Urinary bladder (tissue), 4 donors: ENCODE data around the gene CPHXL2. TPM values are rescaled to one million over a fixed set of nuclear protein-coding genes. Genes with fewer than 3 reads are reported as not detected.

Experiments
- DNase-seq: peaks from one replicate; pipeline ENCODE4 v3.0.0-alpha.2; 2015; ENCODE audit errors: extremely low spot score
- H3K27ac ChIP-seq: one replicate; pipeline ENCODE4 v1.5.1; 2013; ENCODE audit warnings: low read depth, mild to moderate bottlenecking, moderate library complexity
- H3K36me3 ChIP-seq: one replicate; pipeline ENCODE4 v1.6.1; 2013; ENCODE audit warnings: mild to moderate bottlenecking, moderate library complexity; ENCODE audit not compliant: insufficient read depth
- H3K4me1 ChIP-seq: one replicate; pipeline ENCODE4 v1.6.1; 2013; ENCODE audit warnings: mild to moderate bottlenecking, moderate library complexity; ENCODE audit not compliant: insufficient read depth
- H3K4me3 ChIP-seq: one replicate; pipeline ENCODE4 v1.5.1; 2013; ENCODE audit warnings: low read depth, low read length
- WGBS: extraction: QIAGEN DNeasy Blood & Tissue Kit; methylation state at CpG from one replicate; pipeline ENCODE4 v1.1.7; 2013; 5-methylcytosine and 5-hydroxymethylcytosine counted together
- polyA plus RNA-seq: library from polyadenylated mRNA; stranded (reverse); fragments of 200-250 nt; gene quantifications from one replicate; pipeline ENCODE4 v1.2.3, GENCODE V29; 2013
- total RNA-seq: library from RNA; depleted of rRNA; stranded (reverse); fragments of >200 nt; gene quantifications from one replicate; pipeline ENCODE4 v1.2.3, GENCODE V29; 2014
- donor health status: healthy with polysubstance abuse.
- donor health status: healthy.

CPHXL2 gene
- total and polyA plus RNA-seq, 2 donors = not detected

GRCh38 chr16:75660321-75660720 lies 16.5 kb downstream of the CPHXL2 start:
- peaks cover 3% of the 10 kb centered on the region for H3K36me3 ChIP-seq
- no peak for DNase-seq
- H3K4me3 ChIP-seq = no peak overlapping the region
- H3K27ac ChIP-seq = no peak overlapping the region
- WGBS = 89% methylated on average over 6 of the region's 6 CpGs
- H3K4me1 ChIP-seq = no peaks in the 10 kb centered on the region

GRCh38 chr16:75658175-75658574 lies 18.6 kb downstream of the CPHXL2 start:
- 91% methylated on average over 2 of the region's 2 CpGs for WGBS
- H3K36me3 ChIP-seq = peaks cover 3% of the 10 kb centered on the region

GRCh38 chr16:75653922-75654321 lies 22.9 kb downstream of the CPHXL2 start:
- no peaks in the 10 kb centered on the region for H3K4me1 ChIP-seq
- WGBS = 32% methylated on average over 1 of the region's 1 CpG
- H3K27ac ChIP-seq = no peak overlapping the region
- H3K36me3 ChIP-seq = peaks cover 3% of the 10 kb centered on the region
- DNase-seq = no peak
- H3K4me3 ChIP-seq = no peak overlapping the region

More at GRCh38 chr16:75658175-75658574, 18.6 kb downstream of the CPHXL2 start:
- H3K4me1 ChIP-seq = no peaks in the 10 kb centered on the region
- no peak overlapping the region for H3K4me3 ChIP-seq
- DNase-seq = no peak
- no peak overlapping the region for H3K27ac ChIP-seq

- WGBS = under 1% methylated on average over 62 of the region's 62 CpGs
- peaks cover 2% of the 10 kb centered on the region for H3K4me1 ChIP-seq
Measured at GRCh38 chr16:75648265-75649076, 28.3 kb downstream of the CPHXL2 start.

GRCh38 chr16:75647492-75648264 lies 29.1 kb downstream of the CPHXL2 start, which contains the start of the genes KARS1 and TERF2IP:
Gene KARS1, minus strand, starts transcription at chr16:75647665. Its CDS starts 26 bp downstream, at chr16:75647639.
Gene TERF2IP, plus strand, starts transcription at chr16:75647773. Its CDS starts 110 bp downstream, at chr16:75647883.
- peak within 1 kb of the TSS; percentile 100 for H3K27ac ChIP-seq
- under 1% methylated on average over 76 of the region's 76 CpGs for WGBS
- H3K4me3 ChIP-seq = peak within 1 kb of the TSS; percentile 84
- peaks cover 2% of the 10 kb centered on the region for H3K4me1 ChIP-seq
- no peaks in the 10 kb centered on the region for H3K36me3 ChIP-seq
- DNase-seq = peak; percentile 84

More at GRCh38 chr16:75648265-75649076, 28.3 kb downstream of the CPHXL2 start:
- peak; percentile 70 for DNase-seq
- peak overlapping the region; percentile 100 for H3K27ac ChIP-seq
- no peaks in the 10 kb centered on the region for H3K36me3 ChIP-seq
- peak overlapping the region; percentile 84 for H3K4me3 ChIP-seq

GRCh38 chr16:75647112-75647491 lies 29.7 kb downstream of the CPHXL2 start:
- DNase-seq = no peak
- peak overlapping the region; percentile 84 for H3K4me3 ChIP-seq
- WGBS = under 1% methylated on average over 18 of the region's 18 CpGs
- H3K27ac ChIP-seq = peak overlapping the region; percentile 86
- peaks cover 2% of the 10 kb centered on the region for H3K4me1 ChIP-seq
- H3K36me3 ChIP-seq = no peaks in the 10 kb centered on the region

- peaks cover 2% of the 10 kb centered on the region for H3K4me1 ChIP-seq
- WGBS = 91% methylated on average over 7 of the region's 7 CpGs
- no peak for DNase-seq
- H3K4me3 ChIP-seq = no peak overlapping the region
- no peak overlapping the region for H3K27ac ChIP-seq
- H3K36me3 ChIP-seq = peaks cover 6% of the 10 kb centered on the region
Measured at GRCh38 chr16:75644240-75645012, 32.4 kb downstream of the CPHXL2 start.

GRCh38 chr16:75640598-75640997 lies 36.2 kb downstream of the CPHXL2 start:
- Histone ChIP-seq H3K4me3 (no peak overlapping the region), H3K27ac (no peak overlapping the region), H3K4me1 (no peaks in the 10 kb centered on the region), H3K36me3 (peaks cover 8% of the 10 kb centered on the region)
- 72% methylated on average over 6 of the region's 6 CpGs for WGBS
- no peak for DNase-seq

- WGBS = 91% methylated on average over 3 of the region's 3 CpGs
- H3K27ac ChIP-seq = no peak overlapping the region
- H3K36me3 ChIP-seq = peaks cover 16% of the 10 kb centered on the region
- no peak for DNase-seq
- H3K4me3 ChIP-seq = no peak overlapping the region
- H3K4me1 ChIP-seq = no peaks in the 10 kb centered on the region
Measured at GRCh38 chr16:75635036-75635435, 41.8 kb downstream of the CPHXL2 start.

- WGBS = 81% methylated on average over 8 of the region's 8 CpGs
- DNase-seq = no peak
- Histone ChIP-seq H3K4me3 (no peak overlapping the region), H3K27ac (no peak overlapping the region), H3K36me3 (peaks cover 18% of the 10 kb centered on the region), H3K4me1 (no peaks in the 10 kb centered on the region)
Measured at GRCh38 chr16:75632857-75633256, 44.0 kb downstream of the CPHXL2 start.

GRCh38 chr16:75630052-75630451 lies 46.8 kb downstream of the CPHXL2 start:
- WGBS = 87% methylated on average over 3 of the region's 3 CpGs
- H3K4me3 ChIP-seq = no peak overlapping the region
- DNase-seq = no peak
- H3K36me3 ChIP-seq = peaks cover 12% of the 10 kb centered on the region
- no peak overlapping the region for H3K27ac ChIP-seq
- H3K4me1 ChIP-seq = peaks cover 1% of the 10 kb centered on the region

GRCh38 chr16:75629132-75629531 lies 47.7 kb downstream of the CPHXL2 start:
- Histone ChIP-seq H3K4me1 (peaks cover 1% of the 10 kb centered on the region), H3K4me3 (no peak overlapping the region), H3K27ac (no peak overlapping the region), H3K36me3 (peaks cover 12% of the 10 kb centered on the region)
- DNase-seq = no peak
- 89% methylated on average over 10 of the region's 10 CpGs for WGBS

GRCh38 chr16:75628351-75628750 lies 48.5 kb downstream of the CPHXL2 start:
- no peak for DNase-seq
- peaks cover 1% of the 10 kb centered on the region for H3K4me1 ChIP-seq
- H3K27ac ChIP-seq = no peak overlapping the region
- peaks cover 12% of the 10 kb centered on the region for H3K36me3 ChIP-seq
- WGBS = 88% methylated on average over 4 of the region's 4 CpGs
- H3K4me3 ChIP-seq = no peak overlapping the region
